Activated naive CD4-positive, alpha-beta T cell (primary cell): ENCODE measurements around the gene PTPRN2.
A peak's percentile ranks its signal among the peaks of the same experiment; 100 is the strongest.

ENCODE experiments used
- DNase-seq, 4 experiments: peaks; one replicate each; lab custom pipeline; 2025; lab: John Stamatoyannopoulos, UW

Gene PTPRN2

DNA sequence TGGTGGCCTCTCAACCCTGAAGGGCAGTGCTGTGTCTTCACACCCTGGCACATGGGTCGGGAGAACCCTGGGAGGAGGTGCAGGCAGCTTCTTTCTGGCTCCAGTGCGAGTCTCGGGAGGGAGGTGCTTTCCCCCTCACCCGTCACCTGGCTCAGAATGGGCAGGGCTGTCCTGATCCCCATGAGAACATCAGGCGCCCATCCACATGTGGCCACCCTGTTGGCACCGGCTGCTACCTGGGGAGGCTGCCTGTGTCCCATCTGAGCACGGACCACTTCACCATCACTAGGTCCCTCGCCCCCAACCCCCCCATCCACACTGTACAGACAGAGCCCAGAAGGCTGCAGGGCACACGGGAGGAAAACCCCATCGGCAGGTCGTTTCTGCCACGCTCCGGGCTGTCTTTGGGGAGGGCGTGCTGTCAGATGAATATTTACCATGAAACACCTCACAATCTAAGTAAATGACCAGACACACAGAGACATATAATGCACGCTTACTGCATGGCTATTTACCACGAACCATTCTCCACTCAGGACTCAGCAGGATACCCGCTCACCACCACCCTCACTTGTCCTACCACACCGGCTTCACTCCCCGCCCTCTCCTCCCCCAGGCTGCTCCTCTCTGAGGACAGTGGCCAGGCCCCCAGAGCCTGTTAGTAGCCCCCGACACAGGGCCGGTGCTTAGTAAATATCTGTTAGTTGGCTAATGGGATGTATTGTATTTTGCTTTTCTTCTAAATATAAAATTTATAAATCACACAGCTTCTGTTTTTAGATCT lies 968.6 kb downstream of the PTPRN2 start:
- no peak for DNase-seq

DNA sequence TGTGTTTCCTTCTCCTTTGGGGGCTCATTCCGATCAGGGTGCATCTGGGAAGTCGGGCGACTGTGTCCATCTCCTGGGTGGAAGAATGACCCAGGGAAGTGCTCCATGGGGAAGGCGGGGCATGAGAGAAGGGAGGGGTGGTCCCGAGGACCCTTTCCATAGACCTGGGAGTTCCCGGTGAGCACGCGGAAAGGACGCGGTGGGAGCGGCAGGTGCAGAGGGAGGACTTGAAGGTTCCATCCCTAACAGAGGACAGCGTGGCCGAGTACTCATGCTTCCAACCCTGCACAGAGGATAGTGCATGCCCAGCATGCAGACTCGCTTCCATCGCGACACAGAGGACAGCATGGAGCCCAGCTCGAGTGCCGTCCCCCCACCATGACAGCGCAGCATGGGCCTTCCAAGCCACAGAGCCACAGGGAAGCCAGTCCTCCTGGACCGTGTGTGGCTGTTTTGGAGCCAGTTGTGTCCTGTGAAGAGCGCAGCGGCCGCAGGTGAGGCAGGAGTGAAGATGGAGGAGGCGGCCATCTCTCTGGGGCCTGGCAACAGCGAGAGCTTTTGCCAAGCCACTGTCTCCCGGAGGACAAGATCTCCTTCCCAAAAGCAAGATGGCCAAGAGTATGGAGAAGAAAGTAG lies 969.4 kb downstream of the PTPRN2 start:
- DNase-seq = no peak

DNA sequence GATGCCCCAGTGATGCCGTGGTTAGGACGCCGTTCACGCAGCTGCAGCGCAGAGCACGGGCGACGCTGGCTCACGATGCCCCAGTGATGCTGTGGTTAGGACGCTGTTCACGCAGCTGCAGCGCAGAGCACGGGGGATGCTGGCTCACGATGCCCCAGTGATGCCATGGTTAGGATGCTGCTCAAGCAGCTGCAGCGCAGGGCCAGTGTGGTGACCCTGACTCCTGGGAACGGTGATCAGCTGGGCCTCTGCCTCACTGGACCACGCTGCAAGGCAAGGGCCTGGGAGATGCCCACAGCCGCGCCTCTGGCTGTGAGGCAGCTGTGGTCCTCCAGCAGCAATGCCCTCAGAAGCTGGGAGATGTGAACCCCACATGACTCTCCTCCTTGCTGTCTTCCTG lies 970.2 kb downstream of the PTPRN2 start:
- no peak for DNase-seq

GRCh38 chr7:157616931-157617330 lies 970.7 kb downstream of the PTPRN2 start:
- DNase-seq = no peak

DNA sequence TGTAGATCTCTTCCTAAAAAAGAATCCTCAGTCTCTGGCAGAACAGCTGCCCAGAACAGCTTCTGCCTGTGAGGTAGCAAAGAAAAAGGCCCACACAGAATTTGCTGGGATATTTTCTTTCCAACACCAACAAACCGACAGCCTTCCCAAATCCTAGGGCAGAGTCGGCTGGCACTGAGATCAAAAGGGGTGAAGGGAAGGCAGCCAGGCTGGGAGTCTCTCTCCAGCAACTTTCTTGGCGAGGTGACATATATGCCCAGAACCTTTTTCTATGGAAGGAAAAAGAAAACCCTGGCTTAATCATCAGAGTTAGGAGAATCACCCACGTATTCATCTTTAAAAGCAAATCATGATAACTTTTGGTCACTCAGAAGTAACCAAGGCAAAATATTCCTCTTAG lies 971.2 kb downstream of the PTPRN2 start:
- DNase-seq = no peak

- no peak for DNase-seq
Observed at GRCh38 chr7:157615852-157616251, 971.8 kb downstream of the PTPRN2 start.

DNA sequence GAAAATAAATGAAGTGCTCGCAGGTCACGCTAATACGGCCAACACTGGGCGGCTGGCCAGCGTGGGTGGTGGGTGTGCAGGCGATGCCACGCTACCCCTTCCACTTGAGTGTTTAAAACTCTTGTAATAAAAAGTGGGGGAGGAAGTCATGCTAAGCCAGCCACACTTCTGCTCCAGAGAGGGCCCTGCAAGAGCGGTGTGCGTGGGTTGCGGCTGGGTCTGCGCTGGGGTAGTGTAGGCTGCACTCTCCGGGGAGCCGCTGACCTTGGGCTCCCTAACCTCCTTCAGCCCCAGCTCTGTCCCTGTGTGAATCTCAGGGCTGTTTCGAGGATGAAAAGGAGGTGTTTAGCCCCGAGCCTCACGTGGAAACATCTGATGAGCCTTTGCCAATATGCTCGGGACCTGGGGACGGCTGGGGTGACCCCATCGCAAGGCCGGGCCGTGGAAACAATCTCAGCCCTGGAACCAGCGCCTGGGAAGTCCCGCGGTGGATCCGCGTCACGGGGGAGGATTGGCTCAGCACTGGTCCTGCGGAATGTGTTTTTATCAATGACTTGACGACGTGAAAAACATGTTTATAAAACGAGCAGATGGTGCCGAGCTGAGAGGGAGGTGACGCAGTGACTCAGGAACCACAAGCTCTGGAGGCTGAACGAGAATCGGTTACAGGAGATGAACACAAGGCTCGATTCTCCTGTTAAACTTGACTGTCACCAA lies 972.4 kb downstream of the PTPRN2 start:
- DNase-seq = no peak

- no peak for DNase-seq
Observed at GRCh38 chr7:157614457-157615020, 973.1 kb downstream of the PTPRN2 start.

DNA sequence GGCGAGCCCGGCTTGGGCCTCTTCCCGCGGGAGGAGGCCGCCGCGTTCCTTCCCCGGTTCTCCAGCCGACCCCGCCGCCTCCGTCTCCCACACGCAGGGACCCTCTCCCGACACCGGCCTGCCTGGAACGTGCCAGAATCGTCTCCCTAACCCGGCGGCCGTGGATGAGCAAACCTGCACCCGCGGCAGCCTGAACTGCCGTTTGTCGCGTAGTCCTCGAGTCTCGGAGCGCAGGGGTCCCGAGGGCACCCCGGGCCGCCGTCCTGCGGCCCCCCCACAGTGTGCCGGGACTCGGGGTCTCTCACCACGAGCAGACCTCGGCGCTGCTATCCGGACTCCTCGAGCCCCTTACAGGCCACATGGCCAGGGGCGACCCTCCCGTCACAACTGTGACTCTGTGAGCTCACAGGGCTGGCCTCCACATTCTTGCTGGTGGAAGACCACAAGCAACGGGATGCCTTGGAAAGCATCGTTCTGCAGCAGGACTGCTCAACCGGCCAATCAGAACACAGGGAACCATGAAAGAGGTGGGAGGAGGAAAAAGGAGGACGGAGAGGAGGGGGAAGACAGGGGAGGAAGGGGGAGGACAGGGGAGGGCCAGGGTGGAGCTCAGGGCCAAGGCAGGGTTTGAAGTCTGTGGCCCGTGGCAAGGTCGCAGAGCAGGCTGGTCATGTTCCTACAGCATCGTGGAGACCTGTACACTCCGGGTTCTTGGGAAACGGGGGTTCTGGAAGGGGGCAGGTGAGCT lies 973.9 kb downstream of the PTPRN2 start:
- no peak for DNase-seq

DNA sequence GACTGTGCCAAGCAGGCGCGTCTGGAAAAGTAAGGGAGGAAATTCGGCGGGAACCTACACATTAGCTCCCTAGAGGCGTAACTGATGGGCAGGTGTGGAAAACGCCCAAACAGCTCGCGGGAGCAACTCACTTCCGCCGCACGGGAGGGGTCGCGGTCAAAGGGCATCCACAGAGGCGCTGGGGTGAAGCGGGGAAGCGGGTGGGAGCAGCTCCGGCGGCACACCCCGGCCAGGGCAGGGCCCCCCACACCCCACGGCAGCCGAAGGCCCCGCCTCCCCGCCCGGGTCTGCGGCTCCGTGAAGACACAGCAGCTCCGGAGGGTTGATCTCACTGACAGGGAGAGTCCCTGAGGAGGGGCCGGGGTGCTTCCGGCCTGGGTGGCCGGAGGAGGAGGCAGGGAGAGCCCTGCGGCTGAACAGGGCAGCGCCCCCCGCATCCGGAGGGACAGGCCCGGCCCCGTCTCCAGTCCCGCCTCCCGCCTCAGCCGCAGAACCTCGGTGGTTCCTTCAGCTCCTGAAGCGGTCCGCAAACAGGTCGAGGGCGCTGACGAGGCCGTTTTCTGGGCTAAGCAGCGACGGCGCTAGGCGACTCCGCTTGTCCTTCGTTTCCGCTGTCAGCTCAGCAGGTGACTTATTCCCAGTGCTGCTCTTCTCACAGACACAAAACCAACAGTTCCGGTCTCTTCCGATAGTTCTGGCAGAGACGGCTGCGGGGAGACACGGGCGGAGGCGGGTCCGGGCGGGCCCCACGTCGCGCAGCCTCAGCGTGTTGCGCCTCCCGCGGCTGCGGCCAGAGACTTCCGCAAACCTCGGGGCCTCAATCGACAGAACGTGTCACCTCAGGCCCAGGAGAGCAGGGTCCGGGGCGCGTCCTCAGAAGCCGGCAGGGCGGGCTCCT lies 974.7 kb downstream of the PTPRN2 start:
- DNase-seq = peak in 3 of 4 experiments; percentile 26 to 66 (median 40)

- DNase-seq = no peak
Observed at GRCh38 chr7:157612009-157612663, 975.5 kb downstream of the PTPRN2 start.

GRCh38 chr7:157611341-157611740 lies 976.3 kb downstream of the PTPRN2 start:
- no peak for DNase-seq

GRCh38 chr7:157610671-157611295 lies 976.8 kb downstream of the PTPRN2 start:
- no peak for DNase-seq

DNA sequence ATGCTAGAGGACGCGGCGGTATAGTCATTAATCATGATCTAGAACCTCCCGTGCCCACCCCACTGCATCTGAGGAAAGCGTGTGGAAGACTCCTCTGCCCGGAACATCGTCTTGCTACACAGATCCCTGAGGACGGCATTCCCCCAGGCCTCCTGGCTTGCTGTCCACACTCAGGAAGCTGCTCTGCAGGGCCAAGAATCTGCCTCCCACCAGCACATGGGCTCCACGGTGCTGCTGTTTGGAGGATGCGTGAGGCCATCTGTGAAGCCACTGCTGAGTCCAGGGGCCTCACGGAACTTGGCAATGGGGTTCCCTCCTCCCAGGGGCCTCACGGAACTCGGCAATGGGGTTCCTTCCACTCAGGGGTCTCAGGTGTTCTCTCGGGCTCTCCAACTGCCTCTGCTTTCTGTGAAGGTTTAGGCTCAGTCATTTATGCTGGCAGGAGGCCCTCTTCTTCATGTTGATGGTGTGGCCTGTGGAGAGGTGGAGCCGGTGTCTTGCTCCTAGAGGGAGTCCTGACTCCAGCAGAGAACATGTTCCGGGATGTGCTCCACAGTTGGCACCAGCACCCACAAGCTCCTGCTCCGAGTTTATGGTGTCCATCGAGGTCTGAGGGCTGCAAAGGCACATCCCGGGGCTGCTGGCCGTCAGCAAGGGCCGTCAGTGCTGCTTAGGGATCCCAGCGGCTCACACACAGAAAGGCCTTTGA lies 977.5 kb downstream of the PTPRN2 start:
- DNase-seq = no peak

GRCh38 chr7:157609516-157609915 lies 978.1 kb downstream of the PTPRN2 start:
- no peak for DNase-seq

DNA sequence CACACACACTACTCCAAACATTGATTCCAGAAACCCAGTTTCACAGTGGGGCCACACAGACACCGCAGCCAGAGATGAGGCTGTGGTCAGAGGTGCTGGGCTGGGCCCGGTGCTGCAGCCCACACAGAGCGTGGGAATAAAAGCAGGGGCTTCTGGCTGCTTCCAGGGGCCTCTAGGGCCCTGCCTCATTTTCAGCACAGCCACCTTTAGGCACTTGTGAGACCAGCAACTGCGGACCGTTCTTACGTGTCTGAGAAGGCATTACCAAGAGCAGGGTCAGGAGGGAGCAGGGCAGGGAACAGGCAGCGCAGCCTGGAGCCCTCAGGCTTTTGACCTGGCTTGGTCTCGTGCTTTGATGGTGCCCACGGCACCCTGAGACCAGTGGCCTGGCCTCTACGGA lies 980.4 kb downstream of the PTPRN2 start:
- no peak for DNase-seq

- DNase-seq = no peak
Observed at GRCh38 chr7:157606140-157606539, 981.5 kb downstream of the PTPRN2 start.

DNA sequence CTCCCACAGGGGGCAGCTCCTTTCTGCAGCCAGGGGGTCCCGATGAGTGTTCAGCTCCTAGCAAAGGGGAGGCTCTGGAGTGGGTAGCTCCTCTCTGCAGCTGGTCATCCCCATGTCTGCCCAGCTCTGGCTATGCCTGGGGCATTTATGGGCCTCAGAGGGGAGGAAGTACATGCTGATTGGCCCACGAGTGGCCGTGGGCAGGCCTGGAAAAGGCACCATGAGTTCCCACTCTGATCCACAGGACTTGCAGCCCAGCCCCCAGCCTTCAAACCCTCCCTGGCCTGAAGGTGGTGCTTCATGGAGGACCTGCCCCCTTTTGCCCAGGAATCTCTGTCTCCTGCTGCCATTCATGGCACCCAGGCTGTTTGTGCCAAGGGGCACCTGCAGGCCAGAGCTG lies 982.0 kb downstream of the PTPRN2 start:
- no peak for DNase-seq

DNA sequence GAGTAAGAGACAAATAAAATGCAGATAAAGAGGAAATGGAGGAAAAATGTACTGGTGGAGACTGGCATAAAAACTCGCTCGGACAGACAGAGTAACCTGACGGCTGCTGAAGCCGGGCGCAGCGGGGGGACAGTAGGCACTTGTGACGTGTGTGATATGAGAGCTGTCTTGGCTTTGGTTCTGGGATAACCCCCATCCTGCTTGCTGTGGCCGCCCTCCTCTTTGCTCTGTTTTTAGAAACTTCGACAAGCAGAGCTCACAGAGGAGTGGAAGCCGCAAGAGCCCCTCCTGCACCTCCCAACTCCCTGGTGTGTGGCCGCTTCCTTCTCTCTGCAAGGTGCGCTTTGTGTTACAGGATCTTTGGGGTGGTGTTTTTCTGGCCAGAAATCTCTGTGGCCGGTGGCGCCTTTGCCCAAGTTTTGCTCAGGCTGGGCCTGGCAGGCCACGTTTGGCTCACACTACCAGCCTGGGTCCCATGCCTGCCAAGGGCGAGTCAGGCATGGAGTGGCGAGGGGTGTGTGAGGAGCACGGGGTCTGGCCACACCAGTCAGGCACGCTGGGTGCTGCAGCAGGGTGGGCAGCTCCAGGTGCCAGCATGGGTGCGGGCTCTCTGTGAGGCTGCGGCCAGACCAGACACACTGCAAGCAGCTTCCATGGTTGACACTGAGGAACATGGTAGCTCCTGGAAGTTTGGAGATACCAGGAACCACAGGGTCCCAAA lies 982.8 kb downstream of the PTPRN2 start:
- DNase-seq = no peak
